ENCODE measurements around the gene TMEM97.
A peak's percentile ranks its signal among the peaks of the same experiment; 100 is the strongest.
"Not testable (repeated sequence)": the region's sequence is repeated elsewhere in the genome, so short reads cannot be mapped to it uniquely, and the experiment has no call there.

Gene TMEM97

DNA sequence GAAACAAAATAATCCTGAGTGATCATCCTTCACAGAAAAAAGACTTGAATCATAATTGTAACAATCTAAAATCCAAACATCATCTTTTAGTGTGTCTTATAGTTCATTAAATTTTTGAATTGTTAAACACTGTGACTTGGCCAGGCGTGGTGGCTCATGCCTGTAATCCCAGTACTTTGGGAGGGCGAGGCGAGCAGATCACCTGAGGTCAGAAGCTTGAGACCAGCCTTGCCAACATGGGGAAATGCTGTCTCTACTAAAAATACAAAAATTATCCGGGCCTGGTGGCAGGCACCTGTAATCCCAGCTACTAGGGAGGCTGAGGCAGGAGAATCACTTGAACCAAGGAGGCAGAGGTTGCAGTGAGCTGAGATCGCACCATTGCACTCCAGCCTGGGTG, 45.7 kb upstream of the TMEM97 start:
- not testable (repeated sequence) for H3K79me1 ChIP-seq (ENCODE audit: low read length); H3K4me2 ChIP-seq (ENCODE audit: low read length); H3K4me1 ChIP-seq (ENCODE audit: control insufficient read depth, low read depth, low read length)

GRCh38 chr17:28274591-28275265, 44.3 kb upstream of the TMEM97 start:
- Histone ChIP-seq H2BK15ac (replicated peaks; ENCODE audit: low read depth) (no peak overlapping the region), H3K4me2 (ENCODE audit: low read length) (no peak overlapping the region), H2BK5ac (ENCODE audit: low read length) (no peak overlapping the region), H4K8ac (ENCODE audit: low read depth, low read length) (no peak overlapping the region), H2BK120ac (ENCODE audit: low read depth, low read length) (no peak overlapping the region), H3K18ac (ENCODE audit: low read length) (no peak overlapping the region), H3K4ac (ENCODE audit: low read depth, low read length) (no peak overlapping the region), H3K79me1 (ENCODE audit: low read length) (no peaks in the 10 kb centered on the region), H3K27me3 (ENCODE audit: insufficient read depth, low read length, poor library complexity) (no peaks in the 10 kb centered on the region), H3K9ac (ENCODE audit: low read length) (no peak overlapping the region), H3K4me1 (ENCODE audit: control insufficient read depth, low read depth, low read length) (no peaks in the 10 kb centered on the region), H3K23ac (ENCODE audit: low read length) (no peak overlapping the region), H4K5ac (ENCODE audit: low read length) (no peak overlapping the region), H3K79me2 (ENCODE audit: control insufficient read depth, insufficient read depth, low read length) (no peaks in the 10 kb centered on the region), H3K36me3 (ENCODE audit: control insufficient read depth, insufficient read depth, low read length) (no peaks in the 10 kb centered on the region), H2AK5ac (ENCODE audit: low read length) (no peak overlapping the region), H3K4me3 (ENCODE audit: low read length) (no peak overlapping the region), H3K56ac (ENCODE audit: low read length) (no peak overlapping the region), H3K27ac (ENCODE audit: low read depth, low read length) (no peak overlapping the region)
- no peak for DNase-seq
- no CpG with 5 or more reads among the region's 9 CpGs for WGBS (ENCODE audit: extremely low coverage, insufficient coverage, low lambda C conversion rate)

More for the DNA sequence above, 45.7 kb upstream of the TMEM97 start:
- not testable (repeated sequence) for H4K8ac ChIP-seq (ENCODE audit: low read depth, low read length); H3K27ac ChIP-seq (ENCODE audit: low read depth, low read length); H4K5ac ChIP-seq (ENCODE audit: low read length); H3K36me3 ChIP-seq (ENCODE audit: control insufficient read depth, insufficient read depth, low read length); H2BK5ac ChIP-seq (ENCODE audit: low read length); H2BK120ac ChIP-seq (ENCODE audit: low read depth, low read length); H3K23ac ChIP-seq (ENCODE audit: low read length); H3K18ac ChIP-seq (ENCODE audit: low read length); H2AK5ac ChIP-seq (ENCODE audit: low read length); H3K9ac ChIP-seq (ENCODE audit: low read length); H3K4ac ChIP-seq (ENCODE audit: low read depth, low read length); H3K4me3 ChIP-seq (ENCODE audit: low read length); H3K79me2 ChIP-seq (ENCODE audit: control insufficient read depth, insufficient read depth, low read length); H3K27me3 ChIP-seq (ENCODE audit: insufficient read depth, low read length, poor library complexity); H3K56ac ChIP-seq (ENCODE audit: low read length); H2BK15ac ChIP-seq (replicated peaks; ENCODE audit: low read depth); DNase-seq
- no CpG with 5 or more reads among the region's 5 CpGs for WGBS (ENCODE audit: extremely low coverage, insufficient coverage, low lambda C conversion rate)

GRCh38 chr17:28276011-28276410, 43.0 kb upstream of the TMEM97 start:
- WGBS (ENCODE audit: extremely low coverage, insufficient coverage, low lambda C conversion rate), result no CpG with 5 or more reads among the region's 6 CpGs
- Histone ChIP-seq H2AK5ac (ENCODE audit: low read length) (no peak overlapping the region), H2BK5ac (ENCODE audit: low read length) (no peak overlapping the region), H3K4me2 (ENCODE audit: low read length) (no peak overlapping the region), H3K79me2 (ENCODE audit: control insufficient read depth, insufficient read depth, low read length) (no peaks in the 10 kb centered on the region), H4K8ac (ENCODE audit: low read depth, low read length) (no peak overlapping the region), H3K27ac (ENCODE audit: low read depth, low read length) (no peak overlapping the region), H3K4me3 (ENCODE audit: low read length) (no peak overlapping the region), H3K27me3 (ENCODE audit: insufficient read depth, low read length, poor library complexity) (no peaks in the 10 kb centered on the region), H2BK15ac (replicated peaks; ENCODE audit: low read depth) (no peak overlapping the region), H3K4me1 (ENCODE audit: control insufficient read depth, low read depth, low read length) (no peaks in the 10 kb centered on the region), H3K23ac (ENCODE audit: low read length) (no peak overlapping the region), H3K79me1 (ENCODE audit: low read length) (no peaks in the 10 kb centered on the region), H3K56ac (ENCODE audit: low read length) (no peak overlapping the region), H4K5ac (ENCODE audit: low read length) (no peak overlapping the region), H3K36me3 (ENCODE audit: control insufficient read depth, insufficient read depth, low read length) (no peaks in the 10 kb centered on the region), H3K18ac (ENCODE audit: low read length) (no peak overlapping the region), H3K4ac (ENCODE audit: low read depth, low read length) (no peak overlapping the region), H2BK120ac (ENCODE audit: low read depth, low read length) (no peak overlapping the region), H3K9ac (ENCODE audit: low read length) (no peak overlapping the region)
- no peak for DNase-seq

DNA sequence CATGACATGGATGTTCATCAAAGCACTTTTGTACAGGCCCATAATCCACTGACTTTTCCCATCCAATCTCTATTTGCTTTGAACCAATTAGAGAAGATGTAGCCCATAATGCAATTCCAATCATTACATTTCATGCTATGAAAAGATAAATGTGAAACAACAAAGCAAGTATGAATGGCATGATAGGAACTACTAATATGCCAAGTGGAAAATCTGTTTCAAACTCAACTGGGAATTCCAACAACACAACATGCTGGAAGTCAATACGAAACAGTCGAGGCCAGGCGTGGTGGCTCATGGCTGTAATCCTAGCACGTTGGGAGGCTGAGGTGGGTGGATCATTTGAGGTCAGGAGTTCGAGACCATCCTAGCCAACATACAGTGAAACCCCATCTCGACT, 39.6 kb upstream of the TMEM97 start:
- no peak overlapping the region for H3K4ac ChIP-seq (ENCODE audit: low read depth, low read length)
- no peak overlapping the region for H3K4me2 ChIP-seq (ENCODE audit: low read length)
- H3K36me3 ChIP-seq (ENCODE audit: control insufficient read depth, insufficient read depth, low read length), result no peaks in the 10 kb centered on the region
- no peak for DNase-seq
- H2BK15ac ChIP-seq (replicated peaks; ENCODE audit: low read depth), result no peak overlapping the region
- no peaks in the 10 kb centered on the region for H3K27me3 ChIP-seq (ENCODE audit: insufficient read depth, low read length, poor library complexity)
- H4K5ac ChIP-seq (ENCODE audit: low read length), result no peak overlapping the region
- H3K23ac ChIP-seq (ENCODE audit: low read length), result no peak overlapping the region
- no peak overlapping the region for H2BK5ac ChIP-seq (ENCODE audit: low read length)
- no peak overlapping the region for H4K8ac ChIP-seq (ENCODE audit: low read depth, low read length)
- no CpG with 5 or more reads among the region's 6 CpGs for WGBS (ENCODE audit: extremely low coverage, insufficient coverage, low lambda C conversion rate)
- H3K4me1 ChIP-seq (ENCODE audit: control insufficient read depth, low read depth, low read length), result no peaks in the 10 kb centered on the region
- no peak overlapping the region for H3K27ac ChIP-seq (ENCODE audit: low read depth, low read length)
- no peaks in the 10 kb centered on the region for H3K79me2 ChIP-seq (ENCODE audit: control insufficient read depth, insufficient read depth, low read length)
- no peak overlapping the region for H3K9ac ChIP-seq (ENCODE audit: low read length)
- H3K18ac ChIP-seq (ENCODE audit: low read length), result no peak overlapping the region
- H3K4me3 ChIP-seq (ENCODE audit: low read length), result no peak overlapping the region
- no peak overlapping the region for H2BK120ac ChIP-seq (ENCODE audit: low read depth, low read length)
- no peak overlapping the region for H3K56ac ChIP-seq (ENCODE audit: low read length)
- no peak overlapping the region for H2AK5ac ChIP-seq (ENCODE audit: low read length)
- no peaks in the 10 kb centered on the region for H3K79me1 ChIP-seq (ENCODE audit: low read length)

- no peaks in the 10 kb centered on the region for H3K79me2 ChIP-seq (ENCODE audit: control insufficient read depth, insufficient read depth, low read length)
- no peaks in the 10 kb centered on the region for H3K4me1 ChIP-seq (ENCODE audit: control insufficient read depth, low read depth, low read length)
- no peak overlapping the region for H3K4ac ChIP-seq (ENCODE audit: low read depth, low read length)
- DNase-seq, result no peak
- H3K27me3 ChIP-seq (ENCODE audit: insufficient read depth, low read length, poor library complexity), result no peaks in the 10 kb centered on the region
- H3K18ac ChIP-seq (ENCODE audit: low read length), result no peak overlapping the region
- no peak overlapping the region for H2BK120ac ChIP-seq (ENCODE audit: low read depth, low read length)
- H2BK15ac ChIP-seq (replicated peaks; ENCODE audit: low read depth), result no peak overlapping the region
- H2AK5ac ChIP-seq (ENCODE audit: low read length), result no peak overlapping the region
- no peak overlapping the region for H3K9ac ChIP-seq (ENCODE audit: low read length)
- no peak overlapping the region for H3K4me3 ChIP-seq (ENCODE audit: low read length)
- H3K36me3 ChIP-seq (ENCODE audit: control insufficient read depth, insufficient read depth, low read length), result no peaks in the 10 kb centered on the region
- no peak overlapping the region for H3K4me2 ChIP-seq (ENCODE audit: low read length)
- no peaks in the 10 kb centered on the region for H3K79me1 ChIP-seq (ENCODE audit: low read length)
- no peak overlapping the region for H4K8ac ChIP-seq (ENCODE audit: low read depth, low read length)
- H2BK5ac ChIP-seq (ENCODE audit: low read length), result no peak overlapping the region
- H4K5ac ChIP-seq (ENCODE audit: low read length), result no peak overlapping the region
- H3K23ac ChIP-seq (ENCODE audit: low read length), result no peak overlapping the region
- no peak overlapping the region for H3K27ac ChIP-seq (ENCODE audit: low read depth, low read length)
- no peak overlapping the region for H3K56ac ChIP-seq (ENCODE audit: low read length)
- no CpG with 5 or more reads among the region's 3 CpGs for WGBS (ENCODE audit: extremely low coverage, insufficient coverage, low lambda C conversion rate)
Observed at GRCh38 chr17:28280826-28281225, 38.2 kb upstream of the TMEM97 start.

DNA sequence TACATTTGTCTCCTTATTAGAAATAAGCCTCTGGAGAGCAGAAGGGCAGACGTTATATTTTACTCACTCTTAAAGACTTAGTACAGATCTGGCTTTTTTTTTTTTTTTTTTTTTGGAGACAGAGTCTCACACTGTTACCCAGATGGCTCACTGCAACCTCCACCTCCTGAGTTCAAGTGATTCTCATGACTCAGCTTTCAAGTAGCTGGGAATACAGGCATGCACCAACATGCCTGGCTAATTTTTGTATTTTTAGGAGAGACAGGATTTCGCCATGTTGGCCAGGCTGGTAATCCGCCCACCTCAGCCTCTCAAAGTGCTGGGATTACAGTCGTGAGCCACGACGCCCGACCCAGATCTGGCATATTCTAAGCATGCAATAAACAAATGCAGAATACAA, 36.4 kb upstream of the TMEM97 start:
- H4K5ac ChIP-seq (ENCODE audit: low read length), result no peak overlapping the region
- no peak overlapping the region for H3K23ac ChIP-seq (ENCODE audit: low read length)
- no peak overlapping the region for H3K4ac ChIP-seq (ENCODE audit: low read depth, low read length)
- no peak overlapping the region for H2AK5ac ChIP-seq (ENCODE audit: low read length)
- no peaks in the 10 kb centered on the region for H3K79me2 ChIP-seq (ENCODE audit: control insufficient read depth, insufficient read depth, low read length)
- H3K27ac ChIP-seq (ENCODE audit: low read depth, low read length), result no peak overlapping the region
- WGBS (ENCODE audit: extremely low coverage, insufficient coverage, low lambda C conversion rate), result no CpG with 5 or more reads among the region's 7 CpGs
- H3K4me3 ChIP-seq (ENCODE audit: low read length), result no peak overlapping the region
- H3K27me3 ChIP-seq (ENCODE audit: insufficient read depth, low read length, poor library complexity), result no peaks in the 10 kb centered on the region
- H2BK5ac ChIP-seq (ENCODE audit: low read length), result no peak overlapping the region
- H3K4me2 ChIP-seq (ENCODE audit: low read length), result no peak overlapping the region
- H3K79me1 ChIP-seq (ENCODE audit: low read length), result no peaks in the 10 kb centered on the region
- H3K56ac ChIP-seq (ENCODE audit: low read length), result peak overlapping the region; percentile 42
- H2BK15ac ChIP-seq (replicated peaks; ENCODE audit: low read depth), result no peak overlapping the region
- H3K4me1 ChIP-seq (ENCODE audit: control insufficient read depth, low read depth, low read length), result no peaks in the 10 kb centered on the region
- no peak overlapping the region for H3K18ac ChIP-seq (ENCODE audit: low read length)
- H3K36me3 ChIP-seq (ENCODE audit: control insufficient read depth, insufficient read depth, low read length), result no peaks in the 10 kb centered on the region
- no peak overlapping the region for H3K9ac ChIP-seq (ENCODE audit: low read length)
- no peak overlapping the region for H4K8ac ChIP-seq (ENCODE audit: low read depth, low read length)
- no peak overlapping the region for H2BK120ac ChIP-seq (ENCODE audit: low read depth, low read length)
- DNase-seq, result peak; percentile 48
